ENCODE results near the gene CAMK1D. TPM values are rescaled to one million over a fixed set of nuclear protein-coding genes. Genes with fewer than 3 reads are reported as not detected.

Gene CAMK1D
- total and polyA plus RNA-seq, 2 of the 4 experiments (the other 2 are of a cell fraction): 5.0 to 5.3 TPM

DNA sequence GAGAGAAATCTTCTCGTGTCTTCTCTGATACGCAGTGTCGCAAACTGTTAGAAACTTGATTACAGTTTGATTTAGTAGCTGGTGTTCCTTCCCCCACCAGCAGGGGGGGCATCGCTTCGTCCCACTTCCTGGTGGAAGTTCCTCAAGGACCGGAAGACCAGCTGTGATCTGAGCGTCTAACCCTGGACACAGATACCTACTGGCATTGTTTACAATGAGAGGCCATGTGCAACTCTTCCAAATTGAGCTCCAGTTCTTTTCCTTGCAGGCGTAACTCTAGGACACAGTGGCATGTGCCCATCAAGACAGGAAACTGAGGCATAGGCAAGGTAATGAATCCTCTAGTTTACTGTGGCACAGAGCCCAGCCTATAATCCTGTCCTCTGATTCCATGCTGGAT lies 433.2 kb downstream of the CAMK1D start:
- no peak overlapping the region for H3K56ac ChIP-seq (ENCODE audit: extremely low read depth, insufficient read depth, low read length)
- H4K20me1 ChIP-seq (ENCODE audit: insufficient read depth, low read length): no peaks in the 10 kb centered on the region
- H3K23ac ChIP-seq (ENCODE audit: low read depth, low read length): no peak overlapping the region
- no peaks in the 10 kb centered on the region for H3K36me3 ChIP-seq (ENCODE audit: control insufficient read depth, insufficient read depth, low read length)
- H3K9ac ChIP-seq (ENCODE audit: low read depth, low read length): no peak overlapping the region
- peaks cover 2% of the 10 kb centered on the region; the same call in 1 of the 2 replicates for H3K9me1 ChIP-seq (ENCODE audit: insufficient read depth, low read length)
- no peak overlapping the region for H2BK15ac ChIP-seq (ENCODE audit: low read depth, low read length)
- H2AK5ac ChIP-seq (ENCODE audit: low read depth, low read length): no peak overlapping the region; the same call in 1 of the 2 replicates
- no TSS peak for BruUV-seq (replicated peaks)
- TF ChIP-seq, protein P1, sequence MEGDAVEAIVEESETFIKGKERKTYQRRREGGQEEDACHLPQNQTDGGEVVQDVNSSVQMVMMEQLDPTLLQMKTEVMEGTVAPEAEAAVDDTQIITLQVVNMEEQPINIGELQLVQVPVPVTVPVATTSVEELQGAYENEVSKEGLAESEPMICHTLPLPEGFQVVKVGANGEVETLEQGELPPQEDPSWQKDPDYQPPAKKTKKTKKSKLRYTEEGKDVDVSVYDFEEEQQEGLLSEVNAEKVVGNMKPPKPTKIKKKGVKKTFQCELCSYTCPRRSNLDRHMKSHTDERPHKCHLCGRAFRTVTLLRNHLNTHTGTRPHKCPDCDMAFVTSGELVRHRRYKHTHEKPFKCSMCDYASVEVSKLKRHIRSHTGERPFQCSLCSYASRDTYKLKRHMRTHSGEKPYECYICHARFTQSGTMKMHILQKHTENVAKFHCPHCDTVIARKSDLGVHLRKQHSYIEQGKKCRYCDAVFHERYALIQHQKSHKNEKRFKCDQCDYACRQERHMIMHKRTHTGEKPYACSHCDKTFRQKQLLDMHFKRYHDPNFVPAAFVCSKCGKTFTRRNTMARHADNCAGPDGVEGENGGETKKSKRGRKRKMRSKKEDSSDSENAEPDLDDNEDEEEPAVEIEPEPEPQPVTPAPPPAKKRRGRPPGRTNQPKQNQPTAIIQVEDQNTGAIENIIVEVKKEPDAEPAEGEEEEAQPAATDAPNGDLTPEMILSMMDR (conservative IDR thresholded peaks at IDR 0.05; ENCODE audit: low read depth, low read length): peak; percentile 64
- TF ChIP-seq RAD21 (IDR thresholded peaks at IDR 0.05; ENCODE audit: low read length) (peak; percentile 53), CHD1 (IDR thresholded peaks at IDR 0.05; ENCODE audit: low read depth, low read length) (no peak), SMC3 (IDR thresholded peaks at IDR 0.05; ENCODE audit: low read depth, low read length) (peak; percentile 59)
- H2AFZ ChIP-seq (replicated peaks; ENCODE audit: low read length, poor library complexity): no peak overlapping the region
- no peak overlapping the region for H2AK9ac ChIP-seq (replicated peaks; ENCODE audit: low read depth, low read length, poor library complexity)
- H3K4ac ChIP-seq (ENCODE audit: low read depth, low read length): no peak overlapping the region
- WGBS, 2 experiments (ENCODE audit: extremely low coverage in 2 of 2, insufficient read length in 1 of 2): 0% methylated on average over 2 of the region's 8 CpGs; no CpG with 5 or more reads in 1 of the 2 experiments
- no peaks in the 10 kb centered on the region for H3K79me1 ChIP-seq (ENCODE audit: low read depth in 1 of 2, low read length in 2 of 2)
- H3K14ac ChIP-seq (replicated peaks; ENCODE audit: low read depth, low read length): no peak overlapping the region
- in situ Hi-C loops (cut with MboI; ENCODE audit: low sequenced_read_pairs): no loop called here
- H3K27ac ChIP-seq (ENCODE audit: insufficient read depth, low read length): no peak overlapping the region
- ATAC-seq (ENCODE audit: low read depth) (no peak; the same call in 1 of the 2 replicates), DNase-seq (peak; percentile 29)
- dilution Hi-C loops (cut with HindIII; ENCODE audit: low sequenced_read_pairs, unreplicated experiment): no loop called here
- no peak overlapping the region for H2BK120ac ChIP-seq (ENCODE audit: low read depth, low read length)
- no peak overlapping the region for H2BK5ac ChIP-seq (ENCODE audit: low read depth, low read length, poor library complexity, severe bottlenecking)
- H3K18ac ChIP-seq (ENCODE audit: low read depth, low read length): no peak overlapping the region
- H4K5ac ChIP-seq (ENCODE audit: low read depth, low read length): no peak overlapping the region
- ChIA-PET CTCF (interaction anchor here (0.6 to 1.5 kb wide), 12 partner anchors 14 to 287 kb away, joined by 3 to 5 read pairs (median 3); no protein-coding TSS in a partner anchor), POLR2A (ENCODE audit: unreplicated experiment) (interaction anchor here (0.6 kb wide), 1 partner anchor 14 kb away, joined by 3 read pairs; no protein-coding TSS in a partner anchor)
- H3K4me2 ChIP-seq (ENCODE audit: low read depth, low read length): no peak overlapping the region
- no peak overlapping the region for H4K91ac ChIP-seq (ENCODE audit: insufficient read depth, low read depth, low read length)
- H3K27me3 ChIP-seq (ENCODE audit: control insufficient read depth, insufficient read depth, low read length): no peaks in the 10 kb centered on the region; the same call in 1 of the 2 replicates
- no peak overlapping the region for H4K8ac ChIP-seq (ENCODE audit: low read depth in 2 of 2, low read length in 2 of 2)
- H3K9me3 ChIP-seq (ENCODE audit: control insufficient read depth, insufficient read depth, low read length): no peaks in the 10 kb centered on the region
- no peak overlapping the region for H2BK20ac ChIP-seq (ENCODE audit: low read depth, low read length)
- no peak overlapping the region for H3K4me3 ChIP-seq (ENCODE audit: insufficient read depth, low read depth, low read length)
- peaks cover 2% of the 10 kb centered on the region; the same call in 1 of the 2 replicates for H3K4me1 ChIP-seq (ENCODE audit: control insufficient read depth, insufficient read depth, low read length)
- intact Hi-C loops (cut with micrococcal nuclease): loop anchor here (1.0 kb wide), 2 partner anchors 120 to 274 kb away; no protein-coding TSS in a partner anchor

Data from IMR-90 (cell line).